ENCODE data around the gene AIF1.

Gene AIF1

GRCh38 chr6:31620586-31621319 is 5.7 kb downstream of the AIF1 start, which contains the start of gene PRRC2A:
PRRC2A (plus strand) TSS chr6:31620715; CDS start chr6:31622790, 2,075 bp downstream.
- peak; percentile 95 for DNase-seq (ENCODE audit: low read depth in 2 of 2)

- no peak for DNase-seq (ENCODE audit: low read depth in 2 of 2)
Observed at GRCh38 chr6:31621320-31621939, 6.4 kb downstream of the AIF1 start.

GRCh38 chr6:31621991-31622390 is 7.0 kb downstream of the AIF1 start:
- DNase-seq (ENCODE audit: low read depth in 2 of 2), result no peak

GRCh38 chr6:31622684-31623091 is 7.7 kb downstream of the AIF1 start:
- no peak for DNase-seq (ENCODE audit: low read depth in 2 of 2)

GRCh38 chr6:31624070-31624469 is 9.0 kb downstream of the AIF1 start:
- DNase-seq (ENCODE audit: low read depth in 2 of 2), result no peak

- DNase-seq (ENCODE audit: low read depth in 2 of 2), result no peak
Observed at GRCh38 chr6:31626952-31627351, 11.9 kb downstream of the AIF1 start.

- no peak for DNase-seq (ENCODE audit: low read depth in 2 of 2)
Observed at GRCh38 chr6:31627690-31628287, 12.8 kb downstream of the AIF1 start.

GRCh38 chr6:31629014-31629413 is 14.0 kb downstream of the AIF1 start:
- DNase-seq (ENCODE audit: low read depth in 2 of 2), result no peak

- no peak for DNase-seq (ENCODE audit: low read depth in 2 of 2)
Observed at GRCh38 chr6:31630177-31630934, 15.3 kb downstream of the AIF1 start.

- no peak for DNase-seq (ENCODE audit: low read depth in 2 of 2)
Observed at GRCh38 chr6:31631209-31631608, 16.2 kb downstream of the AIF1 start.

GRCh38 chr6:31631681-31632278 is 16.7 kb downstream of the AIF1 start:
- no peak for DNase-seq (ENCODE audit: low read depth in 2 of 2)

GRCh38 chr6:31632279-31632946 is 17.4 kb downstream of the AIF1 start:
- no peak for DNase-seq (ENCODE audit: low read depth in 2 of 2)

GRCh38 chr6:31633447-31633846 is 18.4 kb downstream of the AIF1 start:
- no peak for DNase-seq (ENCODE audit: low read depth in 2 of 2)

- DNase-seq (ENCODE audit: low read depth in 2 of 2), result no peak
Observed at GRCh38 chr6:31634131-31634530, 19.1 kb downstream of the AIF1 start.

- no peak for DNase-seq (ENCODE audit: low read depth in 2 of 2)
Observed at GRCh38 chr6:31634969-31635575, 20.0 kb downstream of the AIF1 start.

- no peak for DNase-seq (ENCODE audit: low read depth in 2 of 2)
Observed at GRCh38 chr6:31636698-31637596, 21.9 kb downstream of the AIF1 start.

- no peak for DNase-seq (ENCODE audit: low read depth in 2 of 2)
Observed at GRCh38 chr6:31639043-31639442, 24.0 kb downstream of the AIF1 start.

- no peak for DNase-seq (ENCODE audit: low read depth in 2 of 2)
Observed at GRCh38 chr6:31639449-31639861, 24.4 kb downstream of the AIF1 start.

- no peak for DNase-seq (ENCODE audit: low read depth in 2 of 2)
Observed at GRCh38 chr6:31640612-31641011, 25.6 kb downstream of the AIF1 start.

- no peak for DNase-seq (ENCODE audit: low read depth in 2 of 2)
Observed at GRCh38 chr6:31641370-31641769, 26.3 kb downstream of the AIF1 start.

All from stimulated activated CD4-positive, alpha-beta T cell treated with anti-CD3 and anti-CD28 coated beads, Interleukin-4, amount 100 ng/mL, for 48 hours (primary cell).